IPS-NIHi11 (cell line): Measurements from ENCODE around the gene KRTAP26-1.

ENCODE experiments used
- DNase-seq: peaks from one replicate; pipeline ENCODE4 v3.0.0; 2012; ENCODE audit warnings: mixed read lengths, low spot score

The KRTAP26-1 gene

GRCh38 chr21:30271156-30271555 is 49.0 kb downstream of the KRTAP26-1 start:
- DNase-seq, result no peak

- no peak for DNase-seq
These were observed 50.1 kb downstream of the KRTAP26-1 start for GRCh38 chr21:30269803-30270530.
